ENCODE data around the gene CLBA1.
A peak's percentile ranks its signal among the peaks of the same experiment; 100 is the strongest.
"Not testable (repeated sequence)": the region's sequence is repeated elsewhere in the genome, so short reads cannot be mapped to it uniquely, and the experiment has no call there.

CLBA1 gene

DNA sequence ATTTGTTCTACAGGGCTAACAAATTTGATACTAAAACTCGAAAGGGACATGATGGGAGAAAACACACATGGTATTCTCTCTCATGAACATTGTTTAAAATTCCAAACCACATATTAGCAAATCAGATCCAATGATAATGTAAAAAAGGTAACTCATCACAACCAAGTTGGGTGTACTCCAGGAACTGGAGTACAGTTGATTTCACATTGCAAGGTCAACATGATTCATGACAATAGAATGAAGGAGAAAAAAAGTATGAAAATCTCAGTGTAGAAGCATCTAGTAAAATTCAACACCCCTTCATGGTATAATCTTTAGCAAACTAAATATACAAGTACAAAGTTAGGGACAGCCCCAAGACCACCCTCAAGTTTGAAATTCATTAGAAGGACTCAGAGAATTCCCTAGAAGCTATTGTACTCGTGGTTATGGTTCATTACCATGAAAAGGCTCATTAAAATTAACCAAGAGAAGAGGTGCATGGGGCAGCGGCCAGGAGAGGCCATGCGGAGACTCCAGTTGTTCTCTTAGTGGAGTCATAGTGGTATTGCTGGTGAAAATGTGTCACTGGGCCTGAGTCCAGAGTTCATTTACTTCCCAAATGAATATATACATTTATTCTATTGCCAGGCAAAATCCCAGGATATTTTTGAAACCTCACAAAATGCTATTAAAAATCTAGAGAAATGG is 38.3 kb downstream of the CLBA1 start:
- peaks cover 70 to 80% (median 73%) of the 10 kb centered on the region in 10 experiments for H3K4me1 ChIP-seq

DNA sequence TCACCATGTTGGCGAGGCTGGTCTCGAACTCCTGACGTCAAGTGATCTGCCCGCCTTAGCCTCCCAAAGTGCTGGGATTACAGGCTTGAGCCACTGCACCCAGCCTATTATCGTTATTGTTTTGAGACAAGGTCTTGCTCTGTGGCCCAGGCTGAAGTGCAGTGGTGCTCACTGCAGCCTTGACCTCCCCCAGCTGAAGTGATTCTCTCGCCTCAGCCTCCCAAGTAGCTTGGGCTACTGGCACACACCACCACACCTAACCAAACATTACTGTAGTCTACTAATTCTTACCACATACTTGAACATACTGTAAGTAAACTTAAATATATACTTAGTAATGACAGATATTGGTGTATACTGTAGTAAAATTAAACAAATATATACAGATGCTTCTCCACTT is 39.8 kb downstream of the CLBA1 start:
- Histone ChIP-seq H3K4me1 (peaks cover 58 to 70% (median 62%) of the 10 kb centered on the region in 10 experiments), H3K4me3 (no peak overlapping the region), H3K27ac (peak overlapping the region; percentile 69 to 94 (median 85); a peak in 21 of 22 replicates), H3K4me2 (peak overlapping the region; percentile 55 to 99 (median 95)), H3K36me3 (no peaks in the 10 kb centered on the region), H3K9ac (peak overlapping the region in 10 of 11 experiments; percentile 64 to 89 (median 75); a peak in 18 of 22 replicates), H4K20me1 (peaks cover 0 to 4% (median 3%) of the 10 kb centered on the region in 11 experiments; a peak in 11 of 22 replicates), H3K27me3 (no peaks in the 10 kb centered on the region), H3K9me3 (replicated peaks in 1 of 11) (peaks cover 0 to 15% (median 0%) of the 10 kb centered on the region in 11 experiments; a peak in 4 of 22 replicates)
- TF ChIP-seq Cebpa-rat (IDR thresholded peaks at IDR 0.05), result no peak

More for the DNA sequence above, 38.3 kb downstream of the CLBA1 start:
- Histone ChIP-seq H3K36me3 (peaks cover 0 to 10% (median 6%) of the 10 kb centered on the region in 11 experiments; a peak in 9 of 22 replicates), H3K4me2 (peak overlapping the region; percentile 55 to 99 (median 95)), H3K27ac (peak overlapping the region; percentile 71 to 94 (median 85)), H4K20me1 (peaks cover 0 to 19% (median 17%) of the 10 kb centered on the region in 11 experiments; a peak in 20 of 22 replicates), H3K4me3 (peak overlapping the region in 8 of 10 experiments; percentile 8 to 52 (median 37); a peak in 10 of 20 replicates), H3K27me3 (no peaks in the 10 kb centered on the region), H3K9ac (peak overlapping the region; percentile 64 to 89 (median 75)), H3K9me3 (replicated peaks in 1 of 11) (peaks cover 0 to 15% (median 0%) of the 10 kb centered on the region in 11 experiments; a peak in 4 of 22 replicates)
- TF ChIP-seq Cebpa-rat (IDR thresholded peaks at IDR 0.05), result no peak

DNA sequence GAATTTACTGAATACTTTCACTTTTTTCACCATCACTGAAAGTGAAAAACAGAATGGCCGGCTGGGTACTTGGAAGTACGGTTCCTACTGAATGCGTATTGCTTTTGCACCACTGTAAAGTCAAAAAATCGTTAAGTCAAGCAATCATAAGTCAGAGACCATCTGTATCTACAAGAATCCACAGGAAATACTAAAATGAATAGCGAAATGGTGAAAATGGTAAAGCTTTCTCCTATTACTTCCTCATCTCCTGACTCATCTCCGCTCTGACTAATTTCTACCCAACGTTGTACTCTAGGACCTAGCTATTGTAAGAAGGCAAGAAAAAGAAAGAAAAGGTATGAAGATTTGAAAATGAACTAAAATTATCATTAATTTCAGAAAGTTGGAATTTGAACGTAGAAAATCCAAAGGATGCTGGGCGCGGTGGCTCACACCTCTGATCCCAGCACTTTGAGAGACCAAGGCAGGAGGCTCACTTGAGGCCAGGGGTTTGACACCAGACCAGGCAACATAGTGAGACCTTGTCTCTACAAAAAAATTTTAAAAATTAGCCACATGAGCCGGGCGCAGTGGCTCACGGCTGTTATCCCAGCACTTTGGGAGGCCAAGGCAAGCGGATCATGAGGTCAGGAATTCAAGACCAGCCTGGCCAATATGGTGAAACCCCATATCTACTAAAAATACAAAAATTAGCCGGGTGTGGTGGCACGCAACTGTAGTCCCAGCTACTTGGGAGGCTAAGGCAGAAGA is 40.6 kb downstream of the CLBA1 start:
- peak overlapping the region; percentile 69 to 94 (median 85); a peak in 21 of 22 replicates for H3K27ac ChIP-seq
- no peaks in the 10 kb centered on the region for H3K36me3 ChIP-seq
- peaks cover 58 to 70% (median 62%) of the 10 kb centered on the region in 10 experiments for H3K4me1 ChIP-seq
- H3K4me2 ChIP-seq, result peak overlapping the region; percentile 13 to 99 (median 95); a peak in 20 of 22 replicates
- H3K4me3 ChIP-seq, result peak overlapping the region in 1 of 10 experiments; percentile 20; a peak in 2 of 20 replicates
- H3K9ac ChIP-seq, result peak overlapping the region in 9 of 11 experiments; percentile 9 to 89 (median 57); a peak in 13 of 22 replicates
- TF ChIP-seq Cebpa-rat (IDR thresholded peaks at IDR 0.05), result no peak
- H3K27me3 ChIP-seq, result no peaks in the 10 kb centered on the region
- H4K20me1 ChIP-seq, result no peaks in the 10 kb centered on the region
- peaks cover 0 to 15% (median 0%) of the 10 kb centered on the region in 11 experiments; a peak in 4 of 22 replicates for H3K9me3 ChIP-seq (replicated peaks in 1 of 11)

DNA sequence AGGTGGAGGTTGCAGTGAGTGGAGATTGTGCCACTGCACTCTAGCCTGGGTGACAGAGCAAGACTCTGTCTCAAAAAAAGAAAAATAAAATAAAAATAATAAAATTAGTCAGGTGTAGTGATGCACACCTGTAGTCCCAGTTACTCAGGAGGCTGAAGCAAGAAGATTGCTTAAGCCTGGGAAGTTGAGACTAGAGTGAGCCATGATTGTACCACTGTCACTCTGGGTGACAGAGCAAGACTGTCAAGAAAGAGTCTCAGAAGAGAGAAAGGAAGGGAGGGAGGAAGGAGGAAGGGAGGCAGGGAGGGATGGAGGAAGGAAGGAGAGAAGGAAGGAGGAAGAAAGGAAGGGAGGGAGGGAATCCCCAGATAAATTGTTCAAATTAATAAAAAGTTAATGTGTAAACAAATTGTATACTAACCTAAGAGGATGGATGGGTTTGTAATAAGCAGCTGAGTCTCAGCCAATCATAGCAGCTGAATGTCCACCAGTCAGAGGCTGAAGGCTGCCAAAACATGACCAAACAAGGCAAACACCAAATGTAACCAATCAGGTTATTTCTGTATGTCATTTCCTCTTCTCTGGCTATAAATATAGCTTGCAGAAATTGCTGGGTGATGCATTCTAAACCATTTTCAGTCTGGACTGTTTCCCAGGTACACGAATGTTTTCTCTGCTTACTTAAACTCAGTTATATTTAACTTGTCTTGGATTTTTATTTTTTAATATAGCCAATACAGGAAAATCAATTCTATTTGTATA is 41.4 kb downstream of the CLBA1 start:
- Histone ChIP-seq H3K4me3 (peak overlapping the region in 1 of 10 experiments; percentile 15; a peak in 1 of 20 replicates), H4K20me1 (no peaks in the 10 kb centered on the region), H3K9me3 (replicated peaks in 1 of 11) (peaks cover 0 to 15% (median 0%) of the 10 kb centered on the region in 11 experiments; a peak in 4 of 22 replicates), H3K27me3 (no peaks in the 10 kb centered on the region), H3K27ac (peak overlapping the region in 10 of 11 experiments; percentile 80 to 94 (median 86); a peak in 20 of 22 replicates), H3K4me1 (peaks cover 54 to 64% (median 57%) of the 10 kb centered on the region in 10 experiments), H3K36me3 (no peaks in the 10 kb centered on the region), H3K4me2 (peak overlapping the region; percentile 35 to 99 (median 95)), H3K9ac (peak overlapping the region in 7 of 11 experiments; percentile 9 to 81 (median 57); a peak in 7 of 22 replicates)
- TF ChIP-seq Cebpa-rat (IDR thresholded peaks at IDR 0.05), result no peak

DNA sequence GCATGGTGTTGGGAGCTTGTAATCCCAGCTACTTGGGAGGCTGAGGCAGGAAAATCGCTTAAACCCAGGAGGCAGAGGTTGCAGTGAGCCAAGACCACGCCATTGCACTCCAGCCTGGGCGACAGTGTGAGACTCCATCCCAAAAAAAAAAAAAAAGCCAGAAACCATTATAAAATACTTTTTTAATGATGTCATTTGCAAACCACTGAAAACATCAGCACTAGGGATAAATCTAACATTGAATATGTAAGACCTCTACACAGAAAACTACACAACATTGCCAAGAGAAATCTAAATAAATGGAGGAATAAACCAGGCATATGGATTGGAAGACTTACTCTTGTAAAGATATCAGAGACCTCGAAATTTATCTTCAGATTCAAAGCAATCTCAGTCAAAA is 42.1 kb downstream of the CLBA1 start:
- Histone ChIP-seq H3K9ac (peak overlapping the region in 2 of 11 experiments; percentile 15 to 18; a peak in 1 of 22 replicates), H3K4me1 (peaks cover 47 to 56% (median 50%) of the 10 kb centered on the region in 10 experiments), H3K4me3 (peak overlapping the region in 1 of 10 experiments; percentile 15; a peak in 1 of 20 replicates), H3K4me2 (peak overlapping the region; percentile 35 to 99 (median 95); a peak in 21 of 22 replicates), H3K9me3 (replicated peaks in 1 of 11) (peaks cover 0 to 15% (median 0%) of the 10 kb centered on the region in 11 experiments; a peak in 6 of 22 replicates), H3K27ac (peak overlapping the region in 9 of 11 experiments; percentile 44 to 94 (median 87); a peak in 12 of 22 replicates)
- not testable (repeated sequence) for H3K36me3 ChIP-seq, H3K27me3 ChIP-seq, H4K20me1 ChIP-seq

DNA sequence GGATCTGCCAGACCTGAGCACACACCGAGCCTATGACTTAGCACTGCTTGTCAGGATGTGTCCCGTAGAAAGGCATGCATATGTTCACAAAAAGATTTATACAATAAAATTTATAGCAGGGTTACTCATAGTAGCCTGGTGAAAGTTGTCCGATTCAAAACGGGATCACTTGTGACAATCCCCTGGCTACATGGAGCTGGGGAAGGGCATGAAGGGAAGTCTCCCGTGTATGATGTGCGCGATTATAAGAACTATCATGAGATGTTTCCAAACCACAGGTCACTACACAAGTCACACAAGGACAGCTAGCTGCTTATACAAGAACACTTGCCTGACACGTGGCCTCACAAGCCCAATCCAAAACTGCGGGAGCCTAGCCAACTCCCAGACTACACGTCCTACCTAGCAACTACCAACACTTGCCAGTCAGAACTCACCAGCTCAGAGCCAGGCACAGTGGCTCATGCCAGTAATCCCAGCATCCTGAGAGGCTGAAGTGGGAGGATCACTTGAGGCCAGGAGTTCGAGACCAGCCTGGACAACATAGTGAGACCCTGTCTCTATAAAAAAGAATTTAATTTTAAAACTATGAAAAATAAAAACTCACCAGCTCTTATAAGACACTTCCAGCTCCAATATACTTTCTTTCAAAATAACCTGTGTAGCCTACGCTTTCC is 42.8 kb downstream of the CLBA1 start:
- H3K27ac ChIP-seq, result no peak overlapping the region; a peak in 1 of 22 replicates
- H4K20me1 ChIP-seq, result no peaks in the 10 kb centered on the region
- no peak overlapping the region; a peak in 1 of 22 replicates for H3K4me2 ChIP-seq

DNA sequence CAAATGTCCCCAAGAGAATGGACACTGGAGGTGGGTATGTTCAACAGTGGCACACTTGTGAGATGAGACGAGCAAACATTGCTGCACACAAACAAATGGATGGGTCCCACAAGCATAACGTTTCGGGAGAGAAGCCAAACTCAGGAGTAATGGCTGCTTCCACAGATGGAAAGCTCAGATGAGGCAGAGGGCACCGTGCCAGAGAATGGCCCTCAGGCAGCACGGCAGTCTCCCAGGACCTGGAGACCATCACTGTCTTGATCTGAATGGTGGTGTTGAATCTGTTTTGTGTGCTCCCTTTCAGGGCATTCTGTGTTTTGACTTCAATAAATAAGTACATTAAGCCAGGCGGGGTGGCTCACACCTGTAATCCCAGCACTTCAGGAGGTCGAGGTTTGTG is 43.8 kb downstream of the CLBA1 start:
- Histone ChIP-seq H3K27ac (no peak overlapping the region), H3K36me3 (peaks cover 0 to 5% (median 0%) of the 10 kb centered on the region in 11 experiments; a peak in 1 of 22 replicates), H3K4me2 (no peak overlapping the region), H3K4me1 (peaks cover 31 to 50% (median 35%) of the 10 kb centered on the region in 10 experiments), H3K4me3 (no peak overlapping the region), H3K9me3 (replicated peaks in 1 of 11) (peaks cover 0 to 29% (median 14%) of the 10 kb centered on the region in 11 experiments; a peak in 19 of 22 replicates), H3K9ac (no peak overlapping the region), H4K20me1 (no peaks in the 10 kb centered on the region), H3K27me3 (peaks cover 7 to 18% (median 12%) of the 10 kb centered on the region in 11 experiments; a peak in 19 of 22 replicates)
- TF ChIP-seq Cebpa-rat (IDR thresholded peaks at IDR 0.05), result no peak

More for the DNA sequence above, 42.8 kb downstream of the CLBA1 start:
- Histone ChIP-seq H3K27me3 (peaks cover 2 to 9% (median 6%) of the 10 kb centered on the region in 11 experiments; a peak in 17 of 22 replicates), H3K4me3 (no peak overlapping the region), H3K36me3 (0 out of 22 replicates have a peak, but pooled peaks cover 0 to 3% (median 0%) of the 10 kb centered on the region in 11 experiments), H3K9me3 (replicated peaks in 1 of 11) (peaks cover 0 to 21% (median 6%) of the 10 kb centered on the region in 11 experiments; a peak in 18 of 22 replicates), H3K4me1 (peaks cover 40 to 50% (median 43%) of the 10 kb centered on the region in 10 experiments), H3K9ac (no peak overlapping the region)
- TF ChIP-seq Cebpa-rat (IDR thresholded peaks at IDR 0.05), result no peak
